Smooth muscle cell (in vitro differentiated cells): Measurements from ENCODE around the gene EFCAB12. TPM values are rescaled to one million over a fixed set of nuclear protein-coding genes. Genes with fewer than 3 reads are reported as not detected.
"Not testable (repeated sequence)": the region's sequence is repeated elsewhere in the genome, so short reads cannot be mapped to it uniquely, and the experiment has no call there.

Experiments used
- DNase-seq: peaks from one replicate; lab custom pipeline; 2025; ENCODE audit not compliant: unreplicated experiment; lab: John Stamatoyannopoulos, UW
- H2AFZ ChIP-seq: fragments of 200-600 bp; sonication (generic); 2 replicates; pipeline ENCODE4 v1.6.0; 2016; ENCODE audit warnings: antibody characterized with exemption, low read depth, mild to moderate bottlenecking
- H3F3A ChIP-seq: fragments of 200-600 bp; sonication (generic); 2 replicates; pipeline ENCODE4 v1.6.0; 2017; ENCODE audit warnings: antibody characterized with exemption, low read depth
- H3K27ac ChIP-seq: fragments of 200-600 bp; sonication (generic); 2 replicates; pipeline ENCODE4 v1.5.1; 2016; ENCODE audit warnings: low read depth, mild to moderate bottlenecking
- H3K27me3 ChIP-seq: fragments of 200-600 bp; sonication (generic); 2 replicates; pipeline ENCODE4 v1.6.1; 2016; ENCODE audit warnings: low read depth, mild to moderate bottlenecking
- H3K36me3 ChIP-seq: fragments of 200-600 bp; sonication (generic); 2 replicates; pipeline ENCODE4 v1.5.1; 2016; ENCODE audit warnings: low read depth
- H3K4me1 ChIP-seq: fragments of 200-600 bp; sonication (generic); 2 replicates; pipeline ENCODE4 v1.5.1; 2016; ENCODE audit warnings: low read depth
- H3K4me2 ChIP-seq: fragments of 200-600 bp; sonication (generic); 2 replicates; pipeline ENCODE4 v1.6.0; 2016; ENCODE audit warnings: mild to moderate bottlenecking
- H3K4me3 ChIP-seq: fragments of 200-600 bp; sonication (generic); 2 replicates; pipeline ENCODE4 v1.5.1; 2016; ENCODE audit warnings: mild to moderate bottlenecking
- H3K79me2 ChIP-seq: fragments of 200-600 bp; sonication (generic); 2 replicates; pipeline ENCODE4 v1.6.0; 2016; ENCODE audit warnings: low read depth, mild to moderate bottlenecking
- H3K9ac ChIP-seq: fragments of 200-600 bp; sonication (generic); 2 replicates; pipeline ENCODE4 v1.6.0; 2016; ENCODE audit warnings: low read depth
- H3K9me3 ChIP-seq: fragments of 200-600 bp; sonication (generic); replicated peaks from 2 replicates; pipeline ENCODE4 v1.5.1; 2016; ENCODE audit warnings: low read depth
- H4K20me1 ChIP-seq: fragments of 200-600 bp; sonication (generic); 2 replicates; pipeline ENCODE4 v1.6.0; 2016; ENCODE audit warnings: low read depth
- WGBS: methylation state at CpG from one replicate; pipeline ENCODE4 v1.1.7; 2016; ENCODE audit warnings: low lambda C conversion rate; 5-methylcytosine and 5-hydroxymethylcytosine counted together
- polyA plus RNA-seq: library from polyadenylated mRNA; unstranded; fragments of >200 nt; fragmentation: Nextera tagmentation; extraction: Ambion mirVana; gene quantifications from 2 replicates; pipeline ENCODE4 v1.2.1, GENCODE V29; 2016
- total RNA-seq: library from RNA; depleted of rRNA; stranded (reverse); fragments of >200 nt; gene quantifications from 2 replicates; pipeline ENCODE4 v1.2.3, GENCODE V29; 2014
- TF ChIP-seq, protein P1 (sequence below): fragments of 200-600 bp; sonication (generic); IDR thresholded peaks from 2 replicates; pipeline ENCODE4 v1.5.1; 2017; ENCODE audit warnings: borderline replicate concordance, mild to moderate bottlenecking, antibody characterized with exemption; ENCODE audit not compliant: insufficient read depth, poor library complexity, severe bottlenecking

EFCAB12 gene
- total and polyA plus RNA-seq, 2 experiments from 2014 or later, result 0.09 TPM; not detected in 1

DNA sequence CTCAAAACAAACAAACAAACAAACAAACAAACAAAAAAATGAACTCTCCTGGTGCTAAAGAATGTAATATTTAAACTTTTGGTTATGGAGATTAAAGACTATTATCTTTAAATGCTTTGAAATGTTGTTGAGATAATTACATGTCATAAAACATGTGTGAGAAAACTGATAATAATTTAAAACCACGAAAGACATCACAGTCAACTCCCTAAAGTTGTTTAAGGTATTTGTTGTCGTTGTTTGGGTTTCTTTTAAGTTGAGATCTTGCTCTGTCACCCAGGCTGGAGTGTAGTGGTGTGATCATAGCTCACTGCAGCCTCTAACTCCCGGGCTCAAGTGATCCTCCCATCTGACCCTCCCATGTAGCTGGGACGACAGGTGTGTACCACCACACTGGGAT lies 12.0 kb downstream of the EFCAB12 start:
- Histone ChIP-seq H3K4me3 (no peak overlapping the region), H3K27me3 (no peaks in the 10 kb centered on the region), H3K4me1 (peaks cover 4% of the 10 kb centered on the region), H2AFZ (no peak overlapping the region), H3K4me2 (no peak overlapping the region), H3K27ac (no peak overlapping the region), H4K20me1 (no peaks in the 10 kb centered on the region), H3F3A (peaks cover 22% of the 10 kb centered on the region), H3K9me3 (no peaks in the 10 kb centered on the region), H3K9ac (no peak overlapping the region), H3K79me2 (no peaks in the 10 kb centered on the region), H3K36me3 (no peaks in the 10 kb centered on the region)
- WGBS, result 75% methylated on average over 4 of the region's 4 CpGs
- DNase-seq, result no peak
- TF ChIP-seq, protein P1, sequence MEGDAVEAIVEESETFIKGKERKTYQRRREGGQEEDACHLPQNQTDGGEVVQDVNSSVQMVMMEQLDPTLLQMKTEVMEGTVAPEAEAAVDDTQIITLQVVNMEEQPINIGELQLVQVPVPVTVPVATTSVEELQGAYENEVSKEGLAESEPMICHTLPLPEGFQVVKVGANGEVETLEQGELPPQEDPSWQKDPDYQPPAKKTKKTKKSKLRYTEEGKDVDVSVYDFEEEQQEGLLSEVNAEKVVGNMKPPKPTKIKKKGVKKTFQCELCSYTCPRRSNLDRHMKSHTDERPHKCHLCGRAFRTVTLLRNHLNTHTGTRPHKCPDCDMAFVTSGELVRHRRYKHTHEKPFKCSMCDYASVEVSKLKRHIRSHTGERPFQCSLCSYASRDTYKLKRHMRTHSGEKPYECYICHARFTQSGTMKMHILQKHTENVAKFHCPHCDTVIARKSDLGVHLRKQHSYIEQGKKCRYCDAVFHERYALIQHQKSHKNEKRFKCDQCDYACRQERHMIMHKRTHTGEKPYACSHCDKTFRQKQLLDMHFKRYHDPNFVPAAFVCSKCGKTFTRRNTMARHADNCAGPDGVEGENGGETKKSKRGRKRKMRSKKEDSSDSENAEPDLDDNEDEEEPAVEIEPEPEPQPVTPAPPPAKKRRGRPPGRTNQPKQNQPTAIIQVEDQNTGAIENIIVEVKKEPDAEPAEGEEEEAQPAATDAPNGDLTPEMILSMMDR, result no peak

DNA sequence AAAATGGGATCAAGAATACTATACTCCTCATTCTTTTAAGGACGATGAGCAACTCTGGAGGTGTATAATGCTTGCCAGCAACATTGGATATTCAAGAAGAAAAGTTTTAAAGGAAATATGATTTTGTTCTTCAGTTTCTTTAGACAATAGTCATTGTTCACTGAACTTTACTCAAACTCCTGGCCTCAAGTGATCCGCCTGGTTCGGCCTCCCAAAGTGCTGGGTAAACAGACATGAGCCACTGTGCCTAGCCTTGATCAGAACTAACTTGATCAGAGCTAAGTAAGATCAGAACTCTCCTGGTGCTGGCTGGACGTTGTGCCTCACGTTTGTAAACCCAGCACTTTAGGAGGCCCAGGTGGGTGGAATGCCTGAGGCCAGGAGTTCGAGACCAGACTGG lies 12.6 kb downstream of the EFCAB12 start:
- no peaks in the 10 kb centered on the region for H3K36me3 ChIP-seq
- H3K4me3 ChIP-seq, result no peak overlapping the region
- no peaks in the 10 kb centered on the region for H3K27me3 ChIP-seq
- H3K27ac ChIP-seq, result no peak overlapping the region
- no peak overlapping the region for H2AFZ ChIP-seq
- no peaks in the 10 kb centered on the region for H3K79me2 ChIP-seq
- H4K20me1 ChIP-seq, result no peaks in the 10 kb centered on the region
- peaks cover 4% of the 10 kb centered on the region for H3K4me1 ChIP-seq
- DNase-seq, result no peak
- H3K4me2 ChIP-seq, result no peak overlapping the region
- TF ChIP-seq, protein P1, result no peak
- H3K9me3 ChIP-seq, result no peaks in the 10 kb centered on the region
- H3K9ac ChIP-seq, result no peak overlapping the region
- WGBS, result 92% methylated on average over 6 of the region's 6 CpGs
- H3F3A ChIP-seq, result peaks cover 22% of the 10 kb centered on the region

DNA sequence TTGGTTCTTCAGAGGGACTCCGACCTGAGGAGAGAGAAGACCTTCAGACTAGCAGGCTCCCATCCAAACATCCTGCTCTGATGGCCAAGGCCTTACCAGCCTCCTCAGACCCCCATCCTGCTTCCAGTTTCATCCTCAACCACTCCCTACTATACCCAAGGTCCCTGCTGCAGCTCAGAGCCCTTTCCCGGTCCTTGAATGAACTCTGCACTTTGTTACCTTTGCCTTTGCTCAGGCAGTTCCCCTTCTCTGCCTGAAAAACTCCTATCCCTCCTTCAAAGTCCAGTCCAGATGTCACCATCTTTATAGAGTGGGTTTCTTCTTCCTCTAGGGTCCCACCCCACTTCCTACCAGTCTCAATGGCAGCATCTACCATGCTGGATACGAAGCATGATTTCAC lies 13.1 kb downstream of the EFCAB12 start:
- WGBS, result 96% methylated on average over 3 of the region's 3 CpGs
- no peaks in the 10 kb centered on the region for H3K27me3 ChIP-seq
- H3K36me3 ChIP-seq, result no peaks in the 10 kb centered on the region
- H3F3A ChIP-seq, result peaks cover 22% of the 10 kb centered on the region
- H3K79me2 ChIP-seq, result no peaks in the 10 kb centered on the region
- no peak overlapping the region for H3K4me2 ChIP-seq
- H3K9ac ChIP-seq, result no peak overlapping the region
- no peaks in the 10 kb centered on the region for H4K20me1 ChIP-seq
- TF ChIP-seq, protein P1, result no peak
- H3K4me1 ChIP-seq, result peaks cover 4% of the 10 kb centered on the region
- H3K4me3 ChIP-seq, result no peak overlapping the region
- no peak overlapping the region for H3K27ac ChIP-seq
- no peak for DNase-seq
- no peaks in the 10 kb centered on the region for H3K9me3 ChIP-seq
- no peak overlapping the region for H2AFZ ChIP-seq

DNA sequence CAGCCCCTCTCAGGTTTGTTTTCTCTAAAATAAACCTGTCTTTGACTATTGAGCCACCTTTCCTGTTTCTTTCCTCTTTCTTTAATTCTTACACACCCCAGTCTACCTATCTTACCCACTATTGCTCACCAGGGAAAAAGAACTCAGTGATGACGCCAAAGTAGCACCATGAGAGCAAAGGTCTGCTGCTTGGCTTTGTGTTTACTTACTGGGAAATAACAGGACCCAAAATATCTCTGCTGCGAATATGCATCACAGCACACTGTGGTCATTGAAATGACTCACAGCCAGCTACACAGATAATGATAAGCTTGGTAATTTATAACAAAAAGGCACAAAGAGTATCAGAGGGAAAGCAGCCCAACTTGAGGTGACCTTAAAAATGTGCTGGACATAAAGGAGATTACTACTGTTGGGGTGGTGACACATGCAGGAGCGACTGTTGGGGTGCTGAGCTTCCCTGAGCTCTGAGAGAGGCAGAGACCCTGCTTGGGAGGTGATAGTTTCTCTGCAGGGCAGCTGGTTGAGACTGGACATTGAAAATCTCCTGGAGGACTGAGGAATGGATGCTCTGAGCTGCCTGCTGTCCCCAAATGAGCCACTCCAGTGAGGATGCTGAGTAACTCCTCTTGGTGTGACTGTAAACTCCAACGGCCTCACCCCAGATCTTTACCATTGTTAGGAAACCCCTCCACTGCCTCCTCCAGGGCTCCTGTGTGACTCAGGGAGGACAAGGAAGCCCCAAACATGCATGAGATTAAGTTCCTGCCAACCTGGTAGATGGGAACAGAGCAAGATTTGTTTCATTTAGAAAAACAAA lies 14.5 kb downstream of the EFCAB12 start:
- no peaks in the 10 kb centered on the region for H4K20me1 ChIP-seq
- H2AFZ ChIP-seq, result no peak overlapping the region
- no peak for DNase-seq
- peaks cover 22% of the 10 kb centered on the region for H3F3A ChIP-seq
- peak overlapping the region; percentile 71 for H3K9ac ChIP-seq
- peak overlapping the region; percentile 70 for H3K4me2 ChIP-seq
- no peaks in the 10 kb centered on the region for H3K36me3 ChIP-seq
- no peak overlapping the region for H3K4me3 ChIP-seq
- peaks cover 4% of the 10 kb centered on the region for H3K4me1 ChIP-seq
- H3K79me2 ChIP-seq, result no peaks in the 10 kb centered on the region
- peak overlapping the region; percentile 95 for H3K27ac ChIP-seq
- no peaks in the 10 kb centered on the region for H3K9me3 ChIP-seq
- TF ChIP-seq, protein P1, result no peak
- 15% methylated on average over 4 of the region's 4 CpGs for WGBS
- no peaks in the 10 kb centered on the region for H3K27me3 ChIP-seq

DNA sequence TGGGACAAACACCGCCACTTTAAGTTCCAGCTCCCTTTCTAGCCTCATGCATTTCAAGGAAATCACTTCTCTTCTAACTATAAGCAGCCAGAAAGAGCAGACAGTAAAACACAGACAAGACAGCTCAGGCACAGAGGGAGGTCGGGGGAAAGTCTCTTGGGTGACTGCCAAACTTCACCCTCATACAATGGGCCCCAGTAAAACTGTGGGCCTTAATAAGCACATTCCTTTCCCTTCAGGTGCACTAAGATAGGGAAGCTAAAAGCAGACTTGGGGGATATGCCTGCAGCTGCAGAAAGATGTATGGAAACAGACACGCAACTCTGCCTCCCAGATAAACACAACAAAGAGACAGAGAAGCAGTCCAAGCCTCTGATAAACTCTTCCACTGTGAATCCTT lies 15.2 kb downstream of the EFCAB12 start:
- H3K36me3 ChIP-seq, H3K79me2 ChIP-seq, H3K27me3 ChIP-seq, H4K20me1 ChIP-seq, H3K4me1 ChIP-seq, H3K4me3 ChIP-seq, H2AFZ ChIP-seq, DNase-seq, H3K9me3 ChIP-seq: not testable (repeated sequence)
- H3F3A ChIP-seq, result peaks cover 22% of the 10 kb centered on the region
- H3K9ac ChIP-seq, result peak overlapping the region; percentile 66
- peak overlapping the region; percentile 70 for H3K4me2 ChIP-seq
- H3K27ac ChIP-seq, result peak overlapping the region; percentile 95
- WGBS, result 26% methylated on average over 3 of the region's 3 CpGs
